Heart left ventricle (tissue), 16 donors: Measurements from ENCODE around the gene C1orf159. TPM values are rescaled to one million over a fixed set of nuclear protein-coding genes. Genes with fewer than 3 reads are reported as not detected.

Source experiments
- ATAC-seq, 4 donors: fragments of 200-7000 bp; cut with Tn5 transposase; one replicate each; pipeline ENCODE4 v1.9.1; 2020 to 2022; ENCODE audit warnings: moderate library complexity in 4 of 4, mild to moderate bottlenecking in 3 of 4, moderate number of reproducible peaks in 1 of 4
- DNase-seq, 5 donors: peaks; one replicate each; pipeline ENCODE4 v3.0.0-alpha.2; 2020
- H3K27ac ChIP-seq, 12 donors: fragments of 200-600 bp; sonication (generic) in 4 of 12; one replicate each; pipeline versions ENCODE4 v1.5.0 to v1.8.0; 2016 to 2022; ENCODE audit warnings: mild to moderate bottlenecking in 2 of 12
- H3K27me3 ChIP-seq, 9 donors: fragments of 200-600 bp; sonication (generic) in 2 of 9; one replicate each; pipeline versions ENCODE4 v1.5.1 to v1.8.0; 2016 to 2022; ENCODE audit warnings: mild to moderate bottlenecking in 3 of 9
- H3K36me3 ChIP-seq, 9 donors: fragments of 200-600 bp; sonication (generic) in 2 of 9; one replicate each; pipeline versions ENCODE4 v1.5.0 to v1.8.0; 2018 to 2022; ENCODE audit warnings: mild to moderate bottlenecking in 2 of 9
- H3K4me1 ChIP-seq, 12 donors: fragments of 200-600 bp; sonication (generic) in 4 of 12; one replicate each; pipeline versions ENCODE4 v1.5.0 to v1.8.0; 2016 to 2022; ENCODE audit warnings: mild to moderate bottlenecking in 3 of 12
- H3K4me3 ChIP-seq, 12 donors: fragments of 200-600 bp; sonication (generic) in 4 of 12; one replicate each; pipeline versions ENCODE4 v1.5.0 to v1.8.0; 2017 to 2022; ENCODE audit warnings: mild to moderate bottlenecking in 9 of 12, moderate library complexity in 4 of 12
- H3K9me3 ChIP-seq, 12 donors: fragments of 200-600 bp; sonication (generic) in 4 of 12; one replicate each; pipeline versions ENCODE4 v1.5.0 to v1.8.0; 2016 to 2022; ENCODE audit warnings: mild to moderate bottlenecking in 1 of 12
- POLR2A ChIP-seq, 2 donors: fragments of 450-650 bp; IDR thresholded peaks; one replicate each; pipeline ENCODE4 v1.6.1; 2017; ENCODE audit warnings: antibody characterized with exemption in 2 of 2, mild to moderate bottlenecking in 2 of 2, moderate library complexity in 2 of 2
- WGBS, 4 donors: extraction: QIAGEN DNeasy Blood & Tissue Kit in 2 of 4; methylation state at CpG; one replicate each; pipeline versions ENCODE4 v1.1.5 to v1.1.7; 2013 to 2018; 5-methylcytosine and 5-hydroxymethylcytosine counted together
- intact Hi-C, 10 donors: fragments of 100-400 bp; cut with DNase I; formaldehyde crosslinking; loops; one replicate each; pipeline versions ENCODE4 v1.11.1 to v1.14.2; 2022
- polyA plus RNA-seq, 2 donors: library from polyadenylated mRNA; stranded (reverse); fragments of 200-250 nt; gene quantifications; one replicate each; pipeline ENCODE4 v1.2.3, GENCODE V29; 2013
- total RNA-seq, 9 donors: library from RNA; depleted of rRNA in 2 of 9; stranded (reverse); fragments of >200 nt in 2 of 9; fragmentation: NEBNext Ultra II Directional in 3 of 9; extraction: Animal tissue kit (Norgen Biotek cat#: 25700) in 3 of 9; gene quantifications; one replicate each; pipeline versions ENCODE4 v1.1.0 to v1.2.4, GENCODE V29; 2016 to 2023
- TF ChIP-seq, protein P1 (sequence below), 12 donors: fragments of 200-600 bp; sonication (generic) in 4 of 12; IDR thresholded peaks; one replicate each; pipeline versions ENCODE4 v1.5.0 to v1.8.0; 2018 to 2022; ENCODE audit warnings: antibody characterized with exemption in 12 of 12, mild to moderate bottlenecking in 5 of 12
- donor health status: ischemic (EF 13 %, LVEDD 7.1; RV severe dilation, severe dysfunction).
- donor health status: healthy with polysubstance abuse.
- donor health status: DM: no; HTN: yes; CAD: no.
- donor health status: DM: no; HTN: no; CAD: no.
- donor health status: ischemic (EF 25% LVEDD 6.9; RV normal size, moderate dysfunction).
- donor health status: ischemic (EF 25% LVEDD 5.7; RV mildly dilated, moderate dysfunction).
- donor health status: healthy.
- donor health status: DM: yes; HTN: yes; CAD: no.
- donor health status: ischemic (EF 35%, LVEDD 5.7; RV mildly dilated, moderate dysfunction).
- donor health status: nonischemic (EF 11% LVEDD 7.7; RV severe dilation, severe dysfunction).
- donor health status: DM: yes; HTN: yes; CAD: no.
- donor health status: PGD.
- donor health status: ischemic (EF 29% LVEDD 5.4; RV normal size, mild dysfunction).
- donor health status: nonischemic (EF 23%, LVEDD 6.1; RV moderate dilation, normal function).

The C1orf159 gene
- total and polyA plus RNA-seq, 11 donors: 3.7 to 7.2 (median 4.4) TPM

DNA sequence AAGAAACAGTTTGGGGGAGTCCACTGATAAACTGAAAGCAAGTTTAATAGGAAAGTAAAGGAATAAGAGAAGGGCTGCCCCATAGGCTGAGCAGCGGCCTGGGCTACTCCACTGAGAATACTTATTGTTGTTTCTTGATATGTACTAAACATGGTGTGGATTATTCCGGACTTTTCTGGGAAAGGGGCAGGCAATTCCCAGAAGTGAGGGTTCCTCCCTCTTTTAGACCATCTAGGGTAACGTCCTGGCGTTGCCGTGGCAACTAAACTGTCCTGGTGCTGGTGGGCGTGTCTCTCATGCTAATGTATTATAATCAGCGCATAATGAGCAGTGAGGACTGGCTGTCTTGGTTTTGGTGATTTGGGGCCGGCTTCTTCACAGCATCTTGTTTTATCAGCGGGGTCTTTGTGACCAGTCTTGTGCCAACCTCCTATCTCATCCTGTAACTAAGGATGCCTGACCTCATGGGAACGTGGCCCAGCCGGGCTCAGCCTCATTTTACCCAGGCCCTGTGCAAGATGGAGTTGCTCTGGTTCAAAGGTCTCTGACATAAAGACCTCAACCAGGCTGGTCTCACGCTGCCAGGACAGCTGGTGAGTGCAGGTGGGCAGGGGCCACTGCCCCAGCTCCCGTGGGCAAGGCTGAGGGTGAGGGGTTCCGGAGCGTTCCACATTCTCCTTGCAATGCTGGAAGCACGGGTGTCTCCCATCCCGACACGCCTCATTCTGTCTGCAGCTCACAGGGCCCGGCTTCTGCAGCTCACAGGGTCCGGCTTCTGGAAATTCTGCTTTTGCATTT, 19.6 kb upstream of the C1orf159 start:
- peaks cover 12 to 27% (median 18%) of the 10 kb centered on the region in 9 donors for H3K27me3 ChIP-seq
- H3K9me3 ChIP-seq: no peaks in the 10 kb centered on the region
- ATAC-seq (peak in 2 of 4 donors; percentile 28 to 41), DNase-seq (peak in 2 of 5 donors; percentile 48 to 57)
- no peak overlapping the region for H3K4me3 ChIP-seq
- TF ChIP-seq POLR2A (IDR thresholded peaks at IDR 0.05): no peak
- TF ChIP-seq, protein P1, sequence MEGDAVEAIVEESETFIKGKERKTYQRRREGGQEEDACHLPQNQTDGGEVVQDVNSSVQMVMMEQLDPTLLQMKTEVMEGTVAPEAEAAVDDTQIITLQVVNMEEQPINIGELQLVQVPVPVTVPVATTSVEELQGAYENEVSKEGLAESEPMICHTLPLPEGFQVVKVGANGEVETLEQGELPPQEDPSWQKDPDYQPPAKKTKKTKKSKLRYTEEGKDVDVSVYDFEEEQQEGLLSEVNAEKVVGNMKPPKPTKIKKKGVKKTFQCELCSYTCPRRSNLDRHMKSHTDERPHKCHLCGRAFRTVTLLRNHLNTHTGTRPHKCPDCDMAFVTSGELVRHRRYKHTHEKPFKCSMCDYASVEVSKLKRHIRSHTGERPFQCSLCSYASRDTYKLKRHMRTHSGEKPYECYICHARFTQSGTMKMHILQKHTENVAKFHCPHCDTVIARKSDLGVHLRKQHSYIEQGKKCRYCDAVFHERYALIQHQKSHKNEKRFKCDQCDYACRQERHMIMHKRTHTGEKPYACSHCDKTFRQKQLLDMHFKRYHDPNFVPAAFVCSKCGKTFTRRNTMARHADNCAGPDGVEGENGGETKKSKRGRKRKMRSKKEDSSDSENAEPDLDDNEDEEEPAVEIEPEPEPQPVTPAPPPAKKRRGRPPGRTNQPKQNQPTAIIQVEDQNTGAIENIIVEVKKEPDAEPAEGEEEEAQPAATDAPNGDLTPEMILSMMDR (IDR thresholded peaks at IDR 0.05): no peak
- H3K4me1 ChIP-seq: peaks cover 0 to 13% (median 0%) of the 10 kb centered on the region in 12 donors
- 77 to 83% (median 79%) methylated on average over 20 of the region's 20 CpGs for WGBS, 4 donors
- H3K36me3 ChIP-seq: no peaks in the 10 kb centered on the region
- intact Hi-C loops: no loop called here
- peak overlapping the region in 4 of 12 donors; percentile 14 to 42 (median 31) for H3K27ac ChIP-seq

- H3K27ac ChIP-seq: peak overlapping the region in 5 of 12 donors; percentile 2 to 42 (median 30)
- no peak for DNase-seq
- no peak for TF ChIP-seq POLR2A (IDR thresholded peaks at IDR 0.05)
- TF ChIP-seq, protein P1 (IDR thresholded peaks at IDR 0.05): no peak
- WGBS, 4 donors: 79 to 94% (median 89%) methylated on average over 18 to 28 of the region's 28 CpGs
- H3K27me3 ChIP-seq: peaks cover 12 to 26% (median 18%) of the 10 kb centered on the region in 9 donors
- H3K4me3 ChIP-seq: no peak overlapping the region
- no peaks in the 10 kb centered on the region for H3K36me3 ChIP-seq
- peaks cover 0 to 13% (median 0%) of the 10 kb centered on the region in 12 donors for H3K4me1 ChIP-seq
- intact Hi-C loops: loop anchor here in 1 of 10 donors (5.0 kb wide), 1 partner anchor 33 kb away; no protein-coding TSS in a partner anchor
- no peaks in the 10 kb centered on the region for H3K9me3 ChIP-seq
- no peak for ATAC-seq
These were observed 18.5 kb upstream of the C1orf159 start for GRCh38 chr1:1134300-1134970.

GRCh38 chr1:1132956-1133750, 17.3 kb upstream of the C1orf159 start:
- Histone ChIP-seq H3K27ac (peak overlapping the region in 8 of 12 donors; percentile 4 to 68 (median 53)), H3K4me3 (peak overlapping the region in 1 of 12 donors; percentile 5), H3K4me1 (peaks cover 0 to 13% (median 0%) of the 10 kb centered on the region in 12 donors), H3K36me3 (no peaks in the 10 kb centered on the region), H3K9me3 (no peaks in the 10 kb centered on the region), H3K27me3 (peaks cover 12 to 23% (median 18%) of the 10 kb centered on the region in 9 donors)
- TF ChIP-seq, protein P1 (IDR thresholded peaks at IDR 0.05): no peak
- no peak for TF ChIP-seq POLR2A (IDR thresholded peaks at IDR 0.05)
- WGBS, 4 donors: 57 to 67% (median 59%) methylated on average over 25 to 32 of the region's 32 CpGs
- ATAC-seq (peak in 3 of 4 donors; percentile 24 to 75 (median 55)), DNase-seq (peak in 4 of 5 donors; percentile 47 to 68 (median 62))
- intact Hi-C loops: loop anchor here in 1 of 10 donors (5.0 kb wide), 1 partner anchor 34 kb away; no protein-coding TSS in a partner anchor
